GM23338 (cell line): ENCODE results near the gene ZNF70.

Source experiments
- CREB1 ChIP-seq: fragments of 250-450 bp; sonication (Bioruptor Pico); IDR thresholded peaks from 2 replicates; pipeline ENCODE4 v1.5.0; 2020; ENCODE audit warnings: low read depth, mild to moderate bottlenecking, moderate library complexity
- CTCF ChIP-seq, 2 experiments: fragments of 200-600 bp in 1 of 2; sonication (generic) in 1 of 2; conservative IDR thresholded peaks; 2 replicates each; pipeline versions ENCODE4 v1.5.1 to v1.6.1; 2016 to 2017; ENCODE audit warnings: antibody characterized with exemption in 2 of 2, low read depth in 2 of 2, mild to moderate bottlenecking in 2 of 2, moderate library complexity in 1 of 2
- ETS1 ChIP-seq: IDR thresholded peaks from 2 replicates; pipeline ENCODE4 v1.6.1; 2016; ENCODE audit warnings: antibody characterized with exemption
- EZH2 ChIP-seq: fragments of 200-600 bp; sonication (generic); IDR thresholded peaks from one replicate; pipeline ENCODE4 v1.8.0; 2017; ENCODE audit warnings: antibody characterized with exemption, mild to moderate bottlenecking, low read depth; ENCODE audit not compliant: unreplicated experiment
- EZH2phosphoT487 ChIP-seq: fragments of 200-600 bp; sonication (generic); IDR thresholded peaks from one replicate; pipeline ENCODE4 v1.8.1; 2018; ENCODE audit warnings: antibody characterized with exemption; ENCODE audit not compliant: unreplicated experiment
- NANOG ChIP-seq: IDR thresholded peaks from 2 replicates; pipeline ENCODE4 v1.6.1; 2016; ENCODE audit warnings: antibody characterized with exemption, borderline replicate concordance
- POLR2AphosphoS5 ChIP-seq: IDR thresholded peaks from 2 replicates; pipeline ENCODE4 v1.6.1; 2016; ENCODE audit warnings: antibody characterized with exemption, low read depth
- REST ChIP-seq: IDR thresholded peaks from one replicate; pipeline ENCODE4 v1.6.1; 2018; ENCODE audit warnings: antibody characterized with exemption; ENCODE audit not compliant: unreplicated experiment
- ZNF331 ChIP-seq: fragments of 250-450 bp; sonication (Bioruptor Pico); IDR thresholded peaks from 2 replicates; pipeline ENCODE4 v1.5.0; 2020; ENCODE audit warnings: low read depth, mild to moderate bottlenecking, moderate library complexity

GRCh38 chr22:23695141-23695540 lies 55.8 kb downstream of the ZNF70 start:
- TF ChIP-seq POLR2AphosphoS5, result no peak
- no peak for TF ChIP-seq CTCF (conservative IDR thresholded peaks at IDR 0.05; ENCODE audit: low read depth in 2 of 2)
- TF ChIP-seq EZH2, result no peak
- TF ChIP-seq CREB1 (CRISPR knock-in tag), result no peak
- TF ChIP-seq REST, result no peak
- no peak for TF ChIP-seq EZH2phosphoT487
- TF ChIP-seq ETS1, result no peak
- no peak for TF ChIP-seq NANOG
- no peak for TF ChIP-seq ZNF331 (CRISPR knock-in tag)
